GM12878 (cell line): ENCODE results near the gene BORCS6.

ENCODE experiments used
- BHLHE40 ChIP-seq, 2 experiments: fragments of 450-650 bp in 1 of 2; IDR thresholded peaks; 2 replicates each; pipeline ENCODE4 v1.6.1; 2011 to 2017; ENCODE audit warnings: low read depth in 2 of 2, borderline replicate concordance in 1 of 2, improper control_type of control experiment in 1 of 2, low read length in 1 of 2, mild to moderate bottlenecking in 1 of 2
- TCF12 ChIP-seq: IDR thresholded peaks from 2 replicates; pipeline ENCODE4 v1.6.1; 2011; ENCODE audit warnings: low read depth, mild to moderate bottlenecking, low read length
- TF ChIP-seq, protein P1 (sequence below), 3 experiments: IDR thresholded peaks in 2 of 3; conservative IDR thresholded peaks in 1 of 3; 2 replicates each; pipeline ENCODE4 v1.5.1; 2011; ENCODE audit warnings: low read depth in 3 of 3, low read length in 3 of 3, mild to moderate bottlenecking in 3 of 3, control low read depth in 2 of 3, moderate library complexity in 2 of 3, inconsistent platforms in 1 of 3, mixed read lengths in 1 of 3; ENCODE audit not compliant: control insufficient read depth in 2 of 3, insufficient read depth in 1 of 3; ENCODE audit errors: extremely low read depth in 1 of 3
- TF ChIP-seq, protein P2 (sequence below): IDR thresholded peaks from 2 replicates; pipeline ENCODE4 v1.6.1; 2012; ENCODE audit warnings: low read depth, low read length, improper control_type of control experiment

- TF ChIP-seq, protein P1, sequence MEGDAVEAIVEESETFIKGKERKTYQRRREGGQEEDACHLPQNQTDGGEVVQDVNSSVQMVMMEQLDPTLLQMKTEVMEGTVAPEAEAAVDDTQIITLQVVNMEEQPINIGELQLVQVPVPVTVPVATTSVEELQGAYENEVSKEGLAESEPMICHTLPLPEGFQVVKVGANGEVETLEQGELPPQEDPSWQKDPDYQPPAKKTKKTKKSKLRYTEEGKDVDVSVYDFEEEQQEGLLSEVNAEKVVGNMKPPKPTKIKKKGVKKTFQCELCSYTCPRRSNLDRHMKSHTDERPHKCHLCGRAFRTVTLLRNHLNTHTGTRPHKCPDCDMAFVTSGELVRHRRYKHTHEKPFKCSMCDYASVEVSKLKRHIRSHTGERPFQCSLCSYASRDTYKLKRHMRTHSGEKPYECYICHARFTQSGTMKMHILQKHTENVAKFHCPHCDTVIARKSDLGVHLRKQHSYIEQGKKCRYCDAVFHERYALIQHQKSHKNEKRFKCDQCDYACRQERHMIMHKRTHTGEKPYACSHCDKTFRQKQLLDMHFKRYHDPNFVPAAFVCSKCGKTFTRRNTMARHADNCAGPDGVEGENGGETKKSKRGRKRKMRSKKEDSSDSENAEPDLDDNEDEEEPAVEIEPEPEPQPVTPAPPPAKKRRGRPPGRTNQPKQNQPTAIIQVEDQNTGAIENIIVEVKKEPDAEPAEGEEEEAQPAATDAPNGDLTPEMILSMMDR (IDR thresholded peaks at IDR 0.05 in 2 of 3, conservative IDR thresholded peaks at IDR 0.05 in 1 of 3; ENCODE audit: control insufficient read depth in 2 of 3, extremely low read depth in 1 of 3, insufficient read depth in 1 of 3, low read depth in 3 of 3, low read length in 3 of 3), result no peak
- no peak for TF ChIP-seq TCF12
- TF ChIP-seq, protein P2, sequence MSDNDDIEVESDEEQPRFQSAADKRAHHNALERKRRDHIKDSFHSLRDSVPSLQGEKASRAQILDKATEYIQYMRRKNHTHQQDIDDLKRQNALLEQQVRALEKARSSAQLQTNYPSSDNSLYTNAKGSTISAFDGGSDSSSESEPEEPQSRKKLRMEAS, result no peak
- TF ChIP-seq BHLHE40 (IDR thresholded peaks at IDR 0.05; ENCODE audit: borderline replicate concordance in 1 of 2, low read depth in 2 of 2, low read length in 1 of 2), result no peak
Observed at GRCh38 chr17:8160224-8160577, 29.8 kb downstream of the BORCS6 start.
